ENCODE measurements around the gene ANO9.

- no peak for TF ChIP-seq MAX (IDR thresholded peaks at IDR 0.05)
- TF ChIP-seq CTCF (IDR thresholded peaks at IDR 0.05; ENCODE audit: low read depth, low read length, missing input control): no peak
- TF ChIP-seq TAF1 (conservative IDR thresholded peaks at IDR 0.05): no peak
- TF ChIP-seq ATF3 (IDR thresholded peaks at IDR 0.05): no peak
- TF ChIP-seq REST (IDR thresholded peaks at IDR 0.05): no peak
- no peak for TF ChIP-seq SP1 (IDR thresholded peaks at IDR 0.05)
- TF ChIP-seq FOXA2 (IDR thresholded peaks at IDR 0.05): no peak
These were observed 35.6 kb downstream of the ANO9 start for GRCh38 chr11:405954-406795.

Data from liver (tissue), 3 donors.